Hepatocyte (in vitro differentiated cells): ENCODE data around the gene DPM1. TPM values are rescaled to one million over a fixed set of nuclear protein-coding genes. Genes with fewer than 3 reads are reported as not detected.

Experiments
- DNase-seq: peaks from one replicate; pipeline ENCODE4 v3.0.0-alpha.2; 2016; ENCODE audit warnings: low spot score
- H2AFZ ChIP-seq: fragments of 200-600 bp; sonication (generic); 2 replicates; pipeline ENCODE4 v1.6.0; 2016; ENCODE audit warnings: antibody characterized with exemption, mild to moderate bottlenecking
- H3K27ac ChIP-seq: fragments of 200-600 bp; sonication (generic); 2 replicates; pipeline ENCODE4 v1.5.1; 2016; ENCODE audit warnings: mild to moderate bottlenecking
- H3K27me3 ChIP-seq: fragments of 200-600 bp; sonication (generic); 2 replicates; pipeline ENCODE4 v1.6.1; 2016
- H3K36me3 ChIP-seq: fragments of 200-600 bp; sonication (generic); replicated peaks from 2 replicates; pipeline ENCODE4 v1.5.1; 2016; ENCODE audit warnings: low read depth; ENCODE audit not compliant: insufficient read depth
- H3K4me1 ChIP-seq: fragments of 200-600 bp; sonication (generic); 2 replicates; pipeline ENCODE4 v1.5.1; 2016; ENCODE audit warnings: mild to moderate bottlenecking, moderate library complexity; ENCODE audit not compliant: insufficient read depth
- H3K4me2 ChIP-seq: fragments of 200-600 bp; sonication (generic); 2 replicates; pipeline ENCODE4 v1.6.0; 2016
- H3K4me3 ChIP-seq: fragments of 200-600 bp; sonication (generic); 2 replicates; pipeline ENCODE4 v1.5.1; 2016; ENCODE audit warnings: mild to moderate bottlenecking
- H3K79me2 ChIP-seq: fragments of 200-600 bp; sonication (generic); 2 replicates; pipeline ENCODE4 v1.6.0; 2017; ENCODE audit warnings: mild to moderate bottlenecking
- H3K9me2 ChIP-seq: fragments of 200-600 bp; sonication (generic); replicated peaks from 2 replicates; pipeline ENCODE4 v1.6.0; 2017; ENCODE audit warnings: mild to moderate bottlenecking; ENCODE audit not compliant: insufficient read depth
- H3K9me3 ChIP-seq: fragments of 200-600 bp; sonication (generic); 2 replicates; pipeline ENCODE4 v1.5.1; 2016; ENCODE audit warnings: low read depth, mild to moderate bottlenecking
- H4K20me1 ChIP-seq: fragments of 200-600 bp; sonication (generic); 2 replicates; pipeline ENCODE4 v1.6.0; 2016; ENCODE audit warnings: mild to moderate bottlenecking; ENCODE audit not compliant: insufficient read depth, poor library complexity, severe bottlenecking
- CTCF ChIP-seq: fragments of 200-600 bp; sonication (generic); IDR thresholded peaks from 2 replicates; pipeline ENCODE4 v1.5.1; 2016; ENCODE audit warnings: antibody characterized with exemption, mild to moderate bottlenecking; ENCODE audit not compliant: poor library complexity
- EZH2 ChIP-seq: fragments of 200-600 bp; sonication (generic); IDR thresholded peaks from 2 replicates; pipeline ENCODE4 v1.6.1; 2016; ENCODE audit warnings: antibody characterized with exemption, mild to moderate bottlenecking, borderline replicate concordance
- EZH2phosphoT487 ChIP-seq: fragments of 200-600 bp; sonication (generic); IDR thresholded peaks from one replicate; pipeline ENCODE4 v1.6.1; 2018; ENCODE audit warnings: antibody characterized with exemption, mild to moderate bottlenecking, low read depth, moderate library complexity; ENCODE audit not compliant: unreplicated experiment, severe bottlenecking
- WGBS: methylation state at CpG from one replicate; pipeline ENCODE4 v1.1.6; 2016; ENCODE audit warnings: low lambda C conversion rate; ENCODE audit errors: missing lambda C conversion rate; 5-methylcytosine and 5-hydroxymethylcytosine counted together
- polyA plus RNA-seq: library from polyadenylated mRNA; unstranded; fragments of >200 nt; fragmentation: Nextera tagmentation; extraction: Ambion mirVana; gene quantifications from 2 replicates; pipeline ENCODE4 v1.2.1, GENCODE V29; 2016
- total RNA-seq: library from RNA; depleted of rRNA; stranded (reverse); fragments of >200 nt; gene quantifications from 2 replicates; pipeline ENCODE4 v1.2.3, GENCODE V29; 2014

DPM1 gene
- total and polyA plus RNA-seq, 2 experiments from 2014 or later: 72.9 to 84.3 TPM

DNA sequence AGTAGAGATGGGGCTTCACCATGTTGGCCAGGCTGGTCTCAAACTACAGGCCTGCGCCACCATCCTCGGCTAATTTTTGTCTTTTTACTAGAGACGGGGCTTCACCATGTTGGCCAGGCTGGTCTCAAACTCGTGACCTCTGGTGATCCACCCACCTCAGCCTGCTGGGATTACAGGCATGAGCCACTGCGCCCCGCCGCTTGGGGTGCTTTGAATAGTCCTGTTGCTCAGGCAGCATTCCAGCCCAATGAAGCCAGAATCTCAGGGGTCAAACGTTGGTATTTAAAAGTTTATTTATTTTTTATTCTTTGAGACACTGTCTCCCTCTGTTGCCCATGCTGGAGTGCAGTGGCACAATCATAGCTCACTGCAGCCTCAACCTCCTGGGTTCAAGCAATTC lies 11.6 kb upstream of the DPM1 start:
- Histone ChIP-seq H3K27me3 (no peaks in the 10 kb centered on the region), H3K36me3 (no peaks in the 10 kb centered on the region), H3K9me2 (no peaks in the 10 kb centered on the region), H3K4me2 (no peak overlapping the region), H3K4me1 (no peaks in the 10 kb centered on the region), H4K20me1 (no peaks in the 10 kb centered on the region), H3K9me3 (no peaks in the 10 kb centered on the region), H2AFZ (no peak overlapping the region), H3K27ac (no peak overlapping the region), H3K79me2 (no peaks in the 10 kb centered on the region), H3K4me3 (no peak overlapping the region)
- 86% methylated on average over 8 of the region's 8 CpGs for WGBS
- TF ChIP-seq EZH2phosphoT487 (no peak), EZH2 (no peak)
- DNase-seq: no peak

GRCh38 chr20:50969435-50969834 lies 11.1 kb upstream of the DPM1 start:
- no peaks in the 10 kb centered on the region for H3K9me2 ChIP-seq
- H3K36me3 ChIP-seq: no peaks in the 10 kb centered on the region
- no peaks in the 10 kb centered on the region for H3K27me3 ChIP-seq
- no peak overlapping the region for H3K27ac ChIP-seq
- no peaks in the 10 kb centered on the region for H3K4me1 ChIP-seq
- TF ChIP-seq EZH2phosphoT487 (no peak), EZH2 (no peak), CTCF (no peak)
- H2AFZ ChIP-seq: no peak overlapping the region
- no peak overlapping the region for H3K4me2 ChIP-seq
- 86% methylated on average over 5 of the region's 5 CpGs for WGBS
- H3K79me2 ChIP-seq: no peaks in the 10 kb centered on the region
- H3K4me3 ChIP-seq: no peak overlapping the region
- H3K9me3 ChIP-seq: no peaks in the 10 kb centered on the region
- no peak for DNase-seq
- no peaks in the 10 kb centered on the region for H4K20me1 ChIP-seq

DNA sequence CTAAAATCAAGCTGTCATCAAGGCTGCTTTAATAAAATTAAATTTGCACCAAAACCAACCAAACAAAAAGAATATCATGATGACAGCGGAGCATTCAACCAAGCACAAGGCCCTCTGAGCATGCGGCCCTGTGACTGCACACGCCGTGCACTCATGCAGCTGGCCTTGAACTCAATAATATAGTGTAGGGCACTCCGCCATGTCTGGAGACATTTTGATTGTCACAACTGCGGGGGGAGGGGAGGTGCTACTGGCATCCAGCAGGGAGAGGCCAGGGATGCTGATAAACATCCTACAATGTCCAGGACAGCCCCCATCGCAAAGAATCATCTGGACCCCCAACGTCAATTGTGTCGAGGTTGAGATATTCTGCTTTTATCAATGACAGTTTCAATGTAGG lies 10.0 kb upstream of the DPM1 start:
- H3K36me3 ChIP-seq: no peaks in the 10 kb centered on the region
- no peak overlapping the region for H3K27ac ChIP-seq
- no peaks in the 10 kb centered on the region for H3K9me3 ChIP-seq
- TF ChIP-seq EZH2phosphoT487 (no peak), EZH2 (no peak), CTCF (no peak)
- no peak overlapping the region for H3K4me2 ChIP-seq
- no peaks in the 10 kb centered on the region for H3K9me2 ChIP-seq
- no peak overlapping the region for H3K4me3 ChIP-seq
- H4K20me1 ChIP-seq: no peaks in the 10 kb centered on the region
- H2AFZ ChIP-seq: no peak overlapping the region
- H3K79me2 ChIP-seq: no peaks in the 10 kb centered on the region
- DNase-seq: no peak
- H3K4me1 ChIP-seq: no peaks in the 10 kb centered on the region
- no peaks in the 10 kb centered on the region for H3K27me3 ChIP-seq
- WGBS: 82% methylated on average over 9 of the region's 9 CpGs

DNA sequence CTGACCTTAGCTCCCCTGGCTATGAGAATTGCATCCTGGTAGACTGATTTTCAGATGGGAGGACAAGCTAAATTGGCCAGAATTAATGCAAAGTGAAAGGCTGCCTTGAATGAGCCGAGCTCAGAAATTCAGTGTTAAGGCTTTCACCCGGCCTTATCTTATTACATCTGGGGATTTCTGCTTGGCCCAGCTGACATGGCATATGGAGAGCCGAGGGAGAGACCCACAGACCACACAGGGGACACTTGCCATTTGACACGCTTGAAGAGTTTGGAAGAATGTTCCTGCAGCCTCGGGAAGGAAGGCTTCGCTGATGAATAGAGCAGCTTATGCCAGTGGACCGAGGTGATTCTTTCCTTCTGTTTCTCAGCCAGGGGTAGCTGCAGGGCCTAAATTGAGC lies 9.3 kb upstream of the DPM1 start:
- no peaks in the 10 kb centered on the region for H4K20me1 ChIP-seq
- no peaks in the 10 kb centered on the region for H3K36me3 ChIP-seq
- no peak for DNase-seq
- H3K9me2 ChIP-seq: no peaks in the 10 kb centered on the region
- no peak overlapping the region for H3K4me2 ChIP-seq
- TF ChIP-seq CTCF (no peak), EZH2 (no peak), EZH2phosphoT487 (no peak)
- H3K4me3 ChIP-seq: no peak overlapping the region
- H3K27ac ChIP-seq: no peak overlapping the region
- H3K4me1 ChIP-seq: no peaks in the 10 kb centered on the region
- no peaks in the 10 kb centered on the region for H3K9me3 ChIP-seq
- 72% methylated on average over 7 of the region's 7 CpGs for WGBS
- no peaks in the 10 kb centered on the region for H3K79me2 ChIP-seq
- H3K27me3 ChIP-seq: no peaks in the 10 kb centered on the region
- no peak overlapping the region for H2AFZ ChIP-seq
